GM18508 (cell line): ENCODE measurements around the gene RFLNA.

ENCODE experiments used
- ATAC-seq: cut with Tn5 transposase; IDR thresholded peaks from one replicate; pipeline ENCODE4 v1.9.1; 2021; ENCODE audit warnings: moderate number of reproducible peaks; ENCODE audit not compliant: insufficient read depth, unreplicated experiment

RFLNA gene

GRCh38 chr12:124302807-124303578 lies 8.1 kb downstream of the RFLNA start:
- ATAC-seq: no peak

DNA sequence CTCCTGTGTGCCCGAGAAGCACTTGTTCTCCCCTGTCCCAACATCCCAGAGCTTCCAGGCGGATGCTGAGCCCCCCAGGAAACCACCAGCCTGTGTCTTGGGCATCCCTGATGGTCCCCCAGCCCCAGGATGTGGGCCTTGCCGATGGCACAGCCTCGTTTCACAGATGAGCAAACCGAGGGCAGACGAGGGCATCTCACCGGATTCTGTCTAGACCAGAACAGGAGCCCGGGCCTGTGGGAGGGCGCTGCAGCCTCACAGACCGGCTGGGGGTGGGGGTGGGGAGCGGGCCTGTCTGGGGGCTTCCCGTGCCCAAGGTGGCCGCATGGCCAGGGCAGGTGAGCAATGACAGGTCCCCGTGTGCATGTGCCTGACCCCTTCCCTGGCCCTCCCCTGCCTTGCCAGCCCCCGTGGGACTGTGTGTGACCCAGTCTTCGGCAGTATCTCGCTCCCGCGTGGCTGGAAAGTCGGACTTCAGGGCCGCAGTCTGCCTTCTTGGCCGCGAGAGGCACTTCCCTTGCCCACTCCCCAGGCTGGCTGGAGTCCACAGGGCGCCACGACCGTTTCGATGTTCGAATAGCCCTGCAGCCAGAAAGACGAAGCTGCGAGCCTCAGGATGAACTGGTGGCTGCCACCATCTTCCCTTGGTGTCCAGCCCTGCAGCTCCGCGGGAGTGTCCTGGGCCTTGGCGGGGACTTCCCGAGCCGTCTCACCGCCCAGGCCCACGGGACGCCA lies 8.9 kb downstream of the RFLNA start:
- no peak for ATAC-seq

DNA sequence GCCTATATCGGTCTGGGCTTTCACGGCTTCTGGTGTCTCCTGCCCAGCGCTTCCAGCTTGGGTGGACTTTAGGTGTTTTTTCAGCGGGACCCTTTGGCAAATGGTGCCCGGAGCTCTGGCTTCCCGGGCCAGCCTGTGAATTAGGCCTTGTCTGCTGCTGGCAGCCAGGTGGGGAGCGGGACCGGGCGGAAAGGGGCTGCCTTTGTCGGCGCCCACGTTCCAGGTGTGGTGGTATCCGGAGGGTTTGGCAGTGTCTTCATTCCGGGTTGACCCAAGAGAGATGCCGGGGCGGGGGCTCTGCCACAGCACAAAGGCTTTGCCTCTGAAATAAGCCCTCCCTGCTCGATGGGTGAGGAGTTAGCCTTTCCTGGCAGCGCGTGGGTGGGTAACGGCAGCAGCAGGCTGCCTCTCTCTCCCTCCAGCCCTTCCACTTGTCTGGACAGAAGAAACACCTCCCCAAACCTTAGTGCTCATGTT lies 9.5 kb downstream of the RFLNA start:
- ATAC-seq: no peak

- ATAC-seq: no peak
Observed at GRCh38 chr12:124305136-124305535, 10.2 kb downstream of the RFLNA start.

DNA sequence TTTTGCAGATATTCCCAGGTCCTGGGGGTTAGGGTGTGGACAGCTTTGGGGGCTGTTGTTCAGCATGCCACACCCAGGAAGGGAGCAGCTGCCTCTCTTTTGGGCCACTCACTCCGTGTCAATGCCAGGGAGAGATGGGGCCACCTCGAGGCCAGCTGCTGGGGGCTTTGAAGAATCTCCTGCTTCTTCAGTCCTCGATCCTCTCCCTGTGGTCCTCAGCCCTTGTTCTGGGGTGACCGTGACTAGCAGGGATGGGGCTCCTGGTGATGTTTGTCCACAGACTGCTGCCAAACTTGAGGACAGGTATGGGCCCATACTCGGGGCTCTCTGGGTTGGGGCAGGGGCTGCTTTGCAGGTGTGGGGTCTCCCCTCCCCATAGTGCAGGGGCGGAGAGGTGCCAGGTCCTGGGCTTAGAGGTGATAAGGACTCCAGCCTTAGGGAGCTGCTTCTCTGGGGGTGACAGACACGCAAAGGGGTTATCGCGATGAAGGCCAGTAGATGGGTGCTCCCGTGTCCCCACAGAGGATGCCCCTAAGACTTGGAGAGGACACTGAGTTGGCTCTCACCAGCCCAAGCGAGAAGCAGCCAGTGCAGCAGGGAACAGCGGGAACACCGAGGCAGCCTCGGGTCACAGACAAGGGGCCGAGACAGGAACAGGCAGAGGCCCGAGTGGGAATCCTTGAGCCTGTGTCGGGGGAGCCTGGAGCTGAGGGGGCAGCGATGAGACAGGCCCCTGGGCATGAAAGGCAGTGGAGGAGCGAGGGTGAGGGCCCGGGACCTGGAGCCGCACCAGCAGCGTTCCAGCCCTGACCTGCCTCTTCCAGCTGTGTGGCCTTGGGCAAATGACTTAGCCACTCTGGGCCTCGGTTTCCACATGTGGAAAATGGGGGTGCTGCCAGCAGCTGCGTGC lies 11.1 kb downstream of the RFLNA start:
- no peak for ATAC-seq

- ATAC-seq: no peak
Observed at GRCh38 chr12:124306686-124307555, 12.0 kb downstream of the RFLNA start.

GRCh38 chr12:124307556-124307825 lies 12.6 kb downstream of the RFLNA start:
- no peak for ATAC-seq

- ATAC-seq: no peak
Observed at GRCh38 chr12:124308741-124309140, 13.8 kb downstream of the RFLNA start.

DNA sequence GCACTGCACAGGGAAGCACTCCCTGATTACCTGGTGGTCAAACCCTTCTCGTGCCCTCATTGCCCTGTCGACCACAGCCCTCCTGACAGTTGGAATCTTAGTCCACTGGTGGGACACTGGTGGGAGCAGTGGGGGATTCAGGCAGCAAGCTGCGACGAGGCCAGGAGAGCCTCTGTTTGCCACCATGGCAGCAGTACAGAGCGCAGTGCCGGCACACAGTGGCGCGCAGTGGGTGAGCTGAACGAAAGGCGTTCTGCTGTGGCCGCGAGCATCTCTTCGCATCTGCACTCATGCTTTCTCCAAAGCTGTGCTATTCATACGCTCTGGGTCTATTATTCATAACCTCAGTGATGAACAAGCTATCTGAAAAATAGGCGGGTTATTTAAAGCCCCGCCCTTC lies 14.3 kb downstream of the RFLNA start:
- ATAC-seq: no peak

- no peak for ATAC-seq
Observed at GRCh38 chr12:124309744-124310143, 14.9 kb downstream of the RFLNA start.

- ATAC-seq: no peak
Observed at GRCh38 chr12:124310178-124310577, 15.3 kb downstream of the RFLNA start.

DNA sequence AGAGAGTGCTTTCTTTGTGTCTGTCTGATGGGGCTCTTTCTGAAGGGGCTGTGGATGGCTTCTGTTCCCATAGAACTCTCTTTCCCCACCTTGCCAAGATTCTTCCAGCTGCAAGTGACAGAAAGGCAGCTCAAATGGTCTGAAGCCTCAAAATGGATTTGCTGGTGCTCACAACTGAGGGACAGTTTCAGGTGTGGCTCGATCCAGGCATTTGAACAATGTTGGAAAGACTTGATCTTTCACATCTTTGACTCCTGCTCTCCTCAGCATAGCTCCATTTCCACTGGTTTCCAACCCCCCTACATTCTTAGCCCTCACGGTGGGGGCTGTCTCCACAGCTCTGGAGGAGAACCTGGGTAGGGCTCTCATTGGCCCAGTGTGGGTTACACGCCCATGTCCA lies 15.9 kb downstream of the RFLNA start:
- no peak for ATAC-seq

- ATAC-seq: no peak
Observed at GRCh38 chr12:124311292-124312109, 16.6 kb downstream of the RFLNA start.

DNA sequence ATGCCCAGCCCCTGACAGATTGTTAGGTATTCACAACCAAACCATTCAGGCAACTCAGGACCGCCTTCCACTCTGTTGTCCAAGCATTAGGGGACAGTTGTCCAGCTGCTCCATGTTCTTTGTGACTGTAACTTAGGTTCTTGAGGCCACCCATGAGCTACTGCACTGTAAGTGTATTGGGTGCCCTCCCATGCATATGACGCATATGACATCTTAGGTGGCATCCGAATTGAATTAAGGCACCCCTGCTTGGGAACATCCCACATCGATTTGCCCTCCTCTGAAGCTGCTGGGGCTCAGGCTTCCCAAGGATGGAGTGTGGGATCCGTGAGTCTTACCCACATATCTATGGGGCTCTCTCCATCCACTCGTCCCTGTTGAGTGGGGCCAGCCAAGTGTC lies 17.7 kb downstream of the RFLNA start:
- no peak for ATAC-seq

DNA sequence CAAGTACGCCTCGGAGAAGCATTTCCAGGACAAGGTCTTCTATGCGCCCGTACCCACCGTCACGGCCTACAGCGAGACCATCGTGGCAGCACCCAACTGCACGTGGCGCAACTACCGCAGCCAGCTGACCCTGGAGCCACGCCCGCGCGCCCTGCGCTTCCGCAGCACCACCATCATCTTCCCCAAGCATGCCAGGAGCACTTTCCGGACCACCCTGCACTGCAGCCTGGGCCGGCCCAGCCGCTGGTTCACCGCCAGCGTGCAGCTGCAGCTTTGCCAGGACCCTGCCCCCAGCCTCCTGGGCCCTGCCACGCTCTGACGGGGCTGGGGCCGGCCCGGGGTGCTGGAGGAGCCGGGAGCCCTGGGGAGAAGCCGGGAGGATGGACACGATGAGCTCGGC lies 19.3 kb downstream of the RFLNA start:
- no peak for ATAC-seq

DNA sequence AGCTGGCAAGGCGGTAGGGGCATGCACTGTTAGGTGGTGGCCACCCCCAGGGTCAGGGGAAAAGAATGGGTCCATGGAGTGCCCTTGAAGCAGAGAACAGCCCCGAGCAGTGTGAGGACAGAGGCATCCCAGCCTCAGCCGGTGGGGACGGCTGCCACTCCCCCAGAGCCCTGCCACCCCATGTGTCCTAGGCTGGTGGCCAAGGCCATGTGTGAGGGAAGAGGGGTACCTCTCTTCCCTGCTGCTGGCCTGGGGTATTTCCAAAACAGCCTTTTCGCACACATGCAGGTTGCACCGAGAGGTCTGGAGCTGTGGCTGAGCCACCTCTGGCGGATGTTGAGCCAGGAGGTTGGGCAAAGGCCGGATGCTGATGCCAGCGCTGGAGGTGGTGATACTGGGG lies 19.9 kb downstream of the RFLNA start:
- ATAC-seq: no peak

GRCh38 chr12:124315372-124316044 lies 20.6 kb downstream of the RFLNA start:
- no peak for ATAC-seq

DNA sequence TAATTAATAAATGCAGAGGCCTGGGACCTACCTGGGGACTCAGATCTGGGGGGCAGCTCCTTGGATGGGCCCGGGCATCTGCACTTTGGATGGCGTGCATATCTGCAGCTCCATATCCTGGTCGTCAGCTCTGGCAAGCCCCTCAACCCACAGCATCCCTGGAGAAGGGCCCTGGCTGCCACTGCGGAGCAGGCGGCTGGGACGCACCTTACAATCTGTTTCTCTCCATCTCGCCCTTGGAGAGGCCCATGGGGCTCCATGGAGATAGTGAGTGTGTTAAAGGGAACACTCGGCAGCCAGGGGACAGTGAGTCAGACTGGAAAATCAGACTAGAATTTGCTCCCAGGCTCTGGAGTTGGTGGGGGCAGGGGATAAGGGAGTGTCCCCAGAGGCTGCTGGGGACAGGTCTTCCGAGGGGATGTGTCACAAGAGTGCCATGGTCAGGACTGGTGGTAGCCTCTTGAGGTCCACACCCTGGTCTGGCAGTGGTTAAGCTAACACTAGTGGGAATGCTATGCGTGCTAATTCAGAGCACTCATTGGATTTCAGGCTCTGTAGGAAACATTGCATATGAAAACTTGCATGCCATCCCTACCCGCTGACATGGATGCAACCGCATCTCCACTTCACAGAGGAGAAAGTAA lies 21.5 kb downstream of the RFLNA start:
- ATAC-seq: no peak
